Liver (tissue), 9 donors: ENCODE data around the gene SCUBE1. TPM values are rescaled to one million over a fixed set of nuclear protein-coding genes. Genes with fewer than 3 reads are reported as not detected.
A peak's percentile ranks its signal among the peaks of the same experiment; 100 is the strongest.

Source experiments
- DNase-seq: peaks from one replicate; pipeline ENCODE4 v3.0.0-alpha.2; 2017; ENCODE audit warnings: low spot score
- H3K27ac ChIP-seq, 2 donors: one replicate each; pipeline ENCODE4 v1.7.0; 2013; ENCODE audit warnings: inconsistent platforms in 2 of 2, low read length in 2 of 2, control low read depth in 1 of 2, low read depth in 1 of 2, mild to moderate bottlenecking in 1 of 2
- H3K27me3 ChIP-seq, 4 donors: one replicate each; pipeline versions ENCODE4 v1.6.1 to v1.7.0; 2013; ENCODE audit warnings: low read length in 3 of 4, inconsistent platforms in 1 of 4, mild to moderate bottlenecking in 1 of 4, moderate library complexity in 1 of 4; ENCODE audit not compliant: control insufficient read depth in 4 of 4, insufficient read depth in 4 of 4
- H3K36me3 ChIP-seq, 4 donors: one replicate each; pipeline versions ENCODE4 v1.6.1 to v1.7.0; 2013; ENCODE audit warnings: low read length in 3 of 4, mild to moderate bottlenecking in 3 of 4, low read depth in 1 of 4, moderate library complexity in 1 of 4; ENCODE audit not compliant: control insufficient read depth in 4 of 4, insufficient read depth in 3 of 4
- H3K4me1 ChIP-seq, 4 donors: one replicate each; pipeline versions ENCODE4 v1.6.1 to v1.7.0; 2013; ENCODE audit warnings: low read length in 3 of 4, mild to moderate bottlenecking in 3 of 4, moderate library complexity in 1 of 4; ENCODE audit not compliant: control insufficient read depth in 4 of 4, insufficient read depth in 4 of 4
- H3K4me3 ChIP-seq, 3 donors: one replicate each; pipeline versions ENCODE4 v1.6.1 to v1.7.0; 2013; ENCODE audit warnings: low read length in 3 of 3, control low read depth in 1 of 3, low read depth in 1 of 3, mild to moderate bottlenecking in 1 of 3
- H3K9ac ChIP-seq, 2 donors: one replicate each; pipeline ENCODE4 v1.7.0; 2013; ENCODE audit warnings: low read length in 2 of 2, mild to moderate bottlenecking in 2 of 2, moderate library complexity in 2 of 2, control low read depth in 1 of 2, low read depth in 1 of 2
- H3K9me3 ChIP-seq, 4 donors: one replicate each; pipeline versions ENCODE4 v1.6.1 to v1.7.0; 2013; ENCODE audit warnings: low read length in 3 of 4; ENCODE audit not compliant: control insufficient read depth in 4 of 4
- EGR1 ChIP-seq, 2 donors: IDR thresholded peaks; 2 replicates each; pipeline ENCODE4 v1.6.1; 2016 to 2018; ENCODE audit warnings: antibody characterized with exemption in 2 of 2, low read depth in 2 of 2
- FOXA1 ChIP-seq: IDR thresholded peaks from 2 replicates; pipeline ENCODE4 v1.6.1; 2016; ENCODE audit warnings: antibody characterized with exemption
- FOXA2 ChIP-seq: IDR thresholded peaks from 2 replicates; pipeline ENCODE4 v1.6.1; 2016; ENCODE audit warnings: antibody characterized with exemption
- GABPA ChIP-seq, 2 donors: IDR thresholded peaks in 1 of 2; conservative IDR thresholded peaks in 1 of 2; 2 replicates each; pipeline ENCODE4 v1.6.1; 2016; ENCODE audit warnings: antibody characterized with exemption in 2 of 2, mild to moderate bottlenecking in 1 of 2, moderate library complexity in 1 of 2
- HNF4A ChIP-seq, 2 donors: conservative IDR thresholded peaks; 2 replicates each; pipeline ENCODE4 v1.6.1; 2016; ENCODE audit warnings: antibody characterized with exemption in 2 of 2, mild to moderate bottlenecking in 2 of 2
- HNF4G ChIP-seq: IDR thresholded peaks from 2 replicates; pipeline ENCODE4 v1.6.1; 2016; ENCODE audit warnings: antibody characterized with exemption
- JUND ChIP-seq, 2 donors: IDR thresholded peaks; 2 replicates each; pipeline ENCODE4 v1.6.1; 2016; ENCODE audit warnings: antibody characterized with exemption in 2 of 2
- NR2F2 ChIP-seq: IDR thresholded peaks from 2 replicates; pipeline ENCODE4 v1.6.1; 2016; ENCODE audit warnings: antibody characterized with exemption
- RAD21 ChIP-seq, 2 donors: IDR thresholded peaks; 2 replicates each; pipeline ENCODE4 v1.6.1; 2016; ENCODE audit warnings: antibody characterized with exemption in 2 of 2, mild to moderate bottlenecking in 2 of 2
- RXRA ChIP-seq, 2 donors: IDR thresholded peaks; 2 replicates each; pipeline ENCODE4 v1.6.1; 2017 to 2018; ENCODE audit warnings: antibody characterized with exemption in 2 of 2, mild to moderate bottlenecking in 1 of 2
- SP1 ChIP-seq: IDR thresholded peaks from 2 replicates; pipeline ENCODE4 v1.6.1; 2018; ENCODE audit warnings: antibody characterized with exemption, mild to moderate bottlenecking
- TAF1 ChIP-seq: conservative IDR thresholded peaks from 2 replicates; pipeline ENCODE4 v1.6.1; 2016; ENCODE audit warnings: antibody characterized with exemption, mild to moderate bottlenecking
- YY1 ChIP-seq: IDR thresholded peaks from 2 replicates; pipeline ENCODE4 v1.6.1; 2016; ENCODE audit warnings: antibody characterized with exemption, mild to moderate bottlenecking
- WGBS: extraction: QIAGEN DNeasy Blood & Tissue Kit; methylation state at CpG from one replicate; pipeline ENCODE4 v1.1.7; 2013; 5-methylcytosine and 5-hydroxymethylcytosine counted together
- polyA plus RNA-seq, 2 donors: library from polyadenylated mRNA; stranded (reverse) in 1 of 2; unstranded in 1 of 2; fragments of 200-250 nt in 1 of 2; fragments of >200 nt in 1 of 2; fragmentation: Nextera tagmentation in 1 of 2; extraction: Ambion mirVana in 1 of 2; gene quantifications; one replicate each; pipeline versions ENCODE4 v1.2.1 to v1.2.3, GENCODE V29; 2013 to 2015
- total RNA-seq, 2 donors: library from RNA; depleted of rRNA; stranded (reverse); fragments of >200 nt; gene quantifications; one replicate each; pipeline ENCODE4 v1.2.3, GENCODE V29; 2014
- TF ChIP-seq, protein P1 (sequence below): IDR thresholded peaks from 2 replicates; pipeline ENCODE4 v1.6.1; 2016; ENCODE audit warnings: antibody characterized with exemption
- TF ChIP-seq, protein P2 (sequence below): IDR thresholded peaks from 2 replicates; pipeline ENCODE4 v1.6.1; 2016; ENCODE audit warnings: antibody characterized with exemption, mild to moderate bottlenecking
- TF ChIP-seq, protein P3 (sequence below): IDR thresholded peaks from 2 replicates; pipeline ENCODE4 v1.6.1; 2016; ENCODE audit warnings: antibody characterized with exemption
- TF ChIP-seq, protein P4 (sequence below): IDR thresholded peaks from 2 replicates; pipeline ENCODE4 v1.6.1; 2016; ENCODE audit warnings: antibody characterized with exemption
- TF ChIP-seq, protein P5 (sequence below): fragments of 150-350 bp; IDR thresholded peaks from 2 replicates; pipeline ENCODE4 v1.5.1; 2017; ENCODE audit warnings: improper control_type of control experiment, low read depth, low read length; ENCODE audit not compliant: missing input control
- donor health status: healthy.
- donor health status: healthy.
- donor health status: healthy.
- donor health status: healthy.
- donor health status: healthy.

SCUBE1 gene
- total and polyA plus RNA-seq, 4 donors: 0.07 to 0.46 (median 0.08) TPM; not detected in 1

DNA sequence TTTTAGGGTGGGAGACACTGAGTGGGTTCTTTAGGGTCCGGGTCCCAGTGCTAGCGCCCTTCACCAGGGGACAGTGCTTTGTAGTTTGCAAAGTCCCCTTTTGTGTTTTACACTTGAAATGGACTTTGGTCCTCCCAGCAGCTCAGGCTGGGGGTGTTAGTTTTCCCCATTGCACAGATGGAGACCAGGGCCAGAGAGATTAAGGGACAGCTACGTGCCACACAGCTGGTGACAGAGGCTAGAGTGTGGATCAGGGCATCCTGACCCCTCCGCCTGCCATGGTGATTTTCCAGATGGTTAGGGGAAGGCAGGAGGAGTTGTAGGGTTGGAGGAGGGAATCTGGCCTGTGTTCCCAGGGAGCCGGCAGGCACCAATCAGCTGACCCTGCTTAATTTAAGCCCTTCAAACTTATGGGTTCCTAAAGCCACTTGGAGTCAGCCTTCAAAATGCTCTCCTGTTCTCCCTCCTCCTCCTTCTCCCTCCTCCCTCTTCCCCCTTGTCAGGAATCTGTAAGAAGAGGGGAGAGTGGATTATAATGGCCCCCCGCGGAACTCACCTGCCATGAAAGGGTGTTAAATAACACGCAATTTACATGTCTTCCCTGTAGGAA, 46.2 kb upstream of the SCUBE1 start:
- Histone ChIP-seq H3K9ac (peak overlapping the region in 1 of 2 donors; percentile 42), H3K9me3 (no peaks in the 10 kb centered on the region), H3K4me1 (peaks cover 6 to 32% (median 22%) of the 10 kb centered on the region in 4 donors), H3K27me3 (no peaks in the 10 kb centered on the region), H3K27ac (peak overlapping the region; percentile 58 to 69), H3K4me3 (no peak overlapping the region), H3K36me3 (no peaks in the 10 kb centered on the region)
- DNase-seq: no peak
- 61% methylated on average over 8 of the region's 8 CpGs for WGBS
- peak; percentile 51 for TF ChIP-seq HNF4G
- TF ChIP-seq, protein P1, sequence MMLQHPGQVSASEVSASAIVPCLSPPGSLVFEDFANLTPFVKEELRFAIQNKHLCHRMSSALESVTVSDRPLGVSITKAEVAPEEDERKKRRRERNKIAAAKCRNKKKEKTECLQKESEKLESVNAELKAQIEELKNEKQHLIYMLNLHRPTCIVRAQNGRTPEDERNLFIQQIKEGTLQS: no peak
- TF ChIP-seq FOXA2: no peak
- TF ChIP-seq, protein P2, sequence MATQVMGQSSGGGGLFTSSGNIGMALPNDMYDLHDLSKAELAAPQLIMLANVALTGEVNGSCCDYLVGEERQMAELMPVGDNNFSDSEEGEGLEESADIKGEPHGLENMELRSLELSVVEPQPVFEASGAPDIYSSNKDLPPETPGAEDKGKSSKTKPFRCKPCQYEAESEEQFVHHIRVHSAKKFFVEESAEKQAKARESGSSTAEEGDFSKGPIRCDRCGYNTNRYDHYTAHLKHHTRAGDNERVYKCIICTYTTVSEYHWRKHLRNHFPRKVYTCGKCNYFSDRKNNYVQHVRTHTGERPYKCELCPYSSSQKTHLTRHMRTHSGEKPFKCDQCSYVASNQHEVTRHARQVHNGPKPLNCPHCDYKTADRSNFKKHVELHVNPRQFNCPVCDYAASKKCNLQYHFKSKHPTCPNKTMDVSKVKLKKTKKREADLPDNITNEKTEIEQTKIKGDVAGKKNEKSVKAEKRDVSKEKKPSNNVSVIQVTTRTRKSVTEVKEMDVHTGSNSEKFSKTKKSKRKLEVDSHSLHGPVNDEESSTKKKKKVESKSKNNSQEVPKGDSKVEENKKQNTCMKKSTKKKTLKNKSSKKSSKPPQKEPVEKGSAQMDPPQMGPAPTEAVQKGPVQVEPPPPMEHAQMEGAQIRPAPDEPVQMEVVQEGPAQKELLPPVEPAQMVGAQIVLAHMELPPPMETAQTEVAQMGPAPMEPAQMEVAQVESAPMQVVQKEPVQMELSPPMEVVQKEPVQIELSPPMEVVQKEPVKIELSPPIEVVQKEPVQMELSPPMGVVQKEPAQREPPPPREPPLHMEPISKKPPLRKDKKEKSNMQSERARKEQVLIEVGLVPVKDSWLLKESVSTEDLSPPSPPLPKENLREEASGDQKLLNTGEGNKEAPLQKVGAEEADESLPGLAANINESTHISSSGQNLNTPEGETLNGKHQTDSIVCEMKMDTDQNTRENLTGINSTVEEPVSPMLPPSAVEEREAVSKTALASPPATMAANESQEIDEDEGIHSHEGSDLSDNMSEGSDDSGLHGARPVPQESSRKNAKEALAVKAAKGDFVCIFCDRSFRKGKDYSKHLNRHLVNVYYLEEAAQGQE: peak; percentile 33
- TF ChIP-seq, protein P3, sequence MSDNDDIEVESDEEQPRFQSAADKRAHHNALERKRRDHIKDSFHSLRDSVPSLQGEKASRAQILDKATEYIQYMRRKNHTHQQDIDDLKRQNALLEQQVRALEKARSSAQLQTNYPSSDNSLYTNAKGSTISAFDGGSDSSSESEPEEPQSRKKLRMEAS: peak; percentile 40
- peak; percentile 65 for TF ChIP-seq SP1
- TF ChIP-seq, protein P4, sequence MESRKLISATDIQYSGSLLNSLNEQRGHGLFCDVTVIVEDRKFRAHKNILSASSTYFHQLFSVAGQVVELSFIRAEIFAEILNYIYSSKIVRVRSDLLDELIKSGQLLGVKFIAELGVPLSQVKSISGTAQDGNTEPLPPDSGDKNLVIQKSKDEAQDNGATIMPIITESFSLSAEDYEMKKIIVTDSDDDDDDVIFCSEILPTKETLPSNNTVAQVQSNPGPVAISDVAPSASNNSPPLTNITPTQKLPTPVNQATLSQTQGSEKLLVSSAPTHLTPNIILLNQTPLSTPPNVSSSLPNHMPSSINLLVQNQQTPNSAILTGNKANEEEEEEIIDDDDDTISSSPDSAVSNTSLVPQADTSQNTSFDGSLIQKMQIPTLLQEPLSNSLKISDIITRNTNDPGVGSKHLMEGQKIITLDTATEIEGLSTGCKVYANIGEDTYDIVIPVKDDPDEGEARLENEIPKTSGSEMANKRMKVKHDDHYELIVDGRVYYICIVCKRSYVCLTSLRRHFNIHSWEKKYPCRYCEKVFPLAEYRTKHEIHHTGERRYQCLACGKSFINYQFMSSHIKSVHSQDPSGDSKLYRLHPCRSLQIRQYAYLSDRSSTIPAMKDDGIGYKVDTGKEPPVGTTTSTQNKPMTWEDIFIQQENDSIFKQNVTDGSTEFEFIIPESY: peak; percentile 18
- TF ChIP-seq NR2F2: no peak
- no peak for TF ChIP-seq GABPA (IDR thresholded peaks at IDR 0.05 in 1 of 2, conservative IDR thresholded peaks at IDR 0.05 in 1 of 2)
- TF ChIP-seq HNF4A (conservative IDR thresholded peaks at IDR 0.05): peak; percentile 86 to 95
- no peak for TF ChIP-seq EGR1 (IDR thresholded peaks at IDR 0.05; ENCODE audit: low read depth in 2 of 2)
- no peak for TF ChIP-seq TAF1
- no peak for TF ChIP-seq JUND (IDR thresholded peaks at IDR 0.05)
- TF ChIP-seq FOXA1: no peak
- TF ChIP-seq, protein P5, sequence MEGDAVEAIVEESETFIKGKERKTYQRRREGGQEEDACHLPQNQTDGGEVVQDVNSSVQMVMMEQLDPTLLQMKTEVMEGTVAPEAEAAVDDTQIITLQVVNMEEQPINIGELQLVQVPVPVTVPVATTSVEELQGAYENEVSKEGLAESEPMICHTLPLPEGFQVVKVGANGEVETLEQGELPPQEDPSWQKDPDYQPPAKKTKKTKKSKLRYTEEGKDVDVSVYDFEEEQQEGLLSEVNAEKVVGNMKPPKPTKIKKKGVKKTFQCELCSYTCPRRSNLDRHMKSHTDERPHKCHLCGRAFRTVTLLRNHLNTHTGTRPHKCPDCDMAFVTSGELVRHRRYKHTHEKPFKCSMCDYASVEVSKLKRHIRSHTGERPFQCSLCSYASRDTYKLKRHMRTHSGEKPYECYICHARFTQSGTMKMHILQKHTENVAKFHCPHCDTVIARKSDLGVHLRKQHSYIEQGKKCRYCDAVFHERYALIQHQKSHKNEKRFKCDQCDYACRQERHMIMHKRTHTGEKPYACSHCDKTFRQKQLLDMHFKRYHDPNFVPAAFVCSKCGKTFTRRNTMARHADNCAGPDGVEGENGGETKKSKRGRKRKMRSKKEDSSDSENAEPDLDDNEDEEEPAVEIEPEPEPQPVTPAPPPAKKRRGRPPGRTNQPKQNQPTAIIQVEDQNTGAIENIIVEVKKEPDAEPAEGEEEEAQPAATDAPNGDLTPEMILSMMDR: no peak
- TF ChIP-seq YY1: peak; percentile 73
- peak; percentile 34 to 43 for TF ChIP-seq RAD21 (IDR thresholded peaks at IDR 0.05)
- TF ChIP-seq RXRA (IDR thresholded peaks at IDR 0.05): peak in 1 of 2 donors; percentile 85
